Keratinocyte (primary cell): ENCODE results near the gene MED23. TPM values are rescaled to one million over a fixed set of nuclear protein-coding genes. Genes with fewer than 3 reads are reported as not detected.

Source experiments
- DNase-seq: peaks from one replicate; pipeline ENCODE4 v3.0.0-alpha.2; 2011; ENCODE audit warnings: low read depth, missing footprints, low spot score
- FAIRE-seq: peaks from 2 replicates; lab custom pipeline; 2011; peaks lifted over from hg19 to GRCh38; lab: Jason Lieb, UNC
- H2AFZ ChIP-seq: 2 replicates; pipeline ENCODE4 v1.6.0; 2012; ENCODE audit warnings: low read length, control low read depth, inconsistent platforms; ENCODE audit not compliant: control insufficient read depth
- H3K27ac ChIP-seq: 2 replicates; pipeline ENCODE4 v1.5.1; 2011; ENCODE audit warnings: low read length; ENCODE audit not compliant: control insufficient read depth, insufficient read depth
- H3K27me3 ChIP-seq: 3 replicates; pipeline ENCODE4 v1.6.0; 2011; ENCODE audit warnings: low read length; ENCODE audit not compliant: control insufficient read depth, insufficient read depth; ENCODE audit errors: extremely low read depth
- H3K36me3 ChIP-seq, 2 experiments: 2 replicates in 1 of 2; 3 replicates in 1 of 2; pipeline ENCODE4 v1.5.1; 2011; ENCODE audit warnings: low read length in 2 of 2, mild to moderate bottlenecking in 1 of 2; ENCODE audit not compliant: control insufficient read depth in 2 of 2, insufficient read depth in 2 of 2; ENCODE audit errors: extremely low read depth in 1 of 2
- H3K4me1 ChIP-seq: 3 replicates; pipeline ENCODE4 v1.5.1; 2011; ENCODE audit warnings: low read length; ENCODE audit not compliant: control insufficient read depth, insufficient read depth; ENCODE audit errors: extremely low read depth
- H3K4me2 ChIP-seq: 3 replicates; pipeline ENCODE4 v1.6.0; 2011; ENCODE audit warnings: low read depth, low read length; ENCODE audit not compliant: control insufficient read depth, insufficient read depth; ENCODE audit errors: extremely low read depth
- H3K4me3 ChIP-seq, 3 experiments: fragments of 200-600 bp in 1 of 3; sonication (generic) in 1 of 3; 2 replicates in 2 of 3; 3 replicates in 1 of 3; pipeline ENCODE4 v1.5.1; 2011 to 2016; ENCODE audit warnings: low read length in 3 of 3, mild to moderate bottlenecking in 3 of 3, control low read depth in 2 of 3, inconsistent platforms in 1 of 3, low read depth in 1 of 3, mixed read lengths in 1 of 3, mixed run types in 1 of 3, moderate library complexity in 1 of 3; ENCODE audit not compliant: control insufficient read depth in 2 of 3, insufficient read depth in 2 of 3; ENCODE audit errors: extremely low read depth in 1 of 3
- H3K79me2 ChIP-seq: 2 replicates; pipeline ENCODE4 v1.6.0; 2012; ENCODE audit warnings: low read length; ENCODE audit not compliant: control insufficient read depth, insufficient read depth
- H3K9ac ChIP-seq: 3 replicates; pipeline ENCODE4 v1.6.0; 2011; ENCODE audit warnings: low read length; ENCODE audit not compliant: control insufficient read depth, insufficient read depth; ENCODE audit errors: extremely low read depth
- H3K9me1 ChIP-seq: 3 replicates; pipeline ENCODE4 v1.6.0; 2011; ENCODE audit warnings: low read length; ENCODE audit not compliant: control insufficient read depth, insufficient read depth; ENCODE audit errors: extremely low read depth
- H3K9me3 ChIP-seq: 2 replicates; pipeline ENCODE4 v1.5.1; 2012; ENCODE audit warnings: low read depth, low read length; ENCODE audit not compliant: control insufficient read depth
- H4K20me1 ChIP-seq: 3 replicates; pipeline ENCODE4 v1.6.0; 2011; ENCODE audit warnings: low read length; ENCODE audit not compliant: control insufficient read depth, insufficient read depth; ENCODE audit errors: extremely low read depth
- CTCF ChIP-seq, 3 experiments: IDR thresholded peaks in 1 of 3; conservative IDR thresholded peaks in 1 of 3; optimal IDR thresholded peaks in 1 of 3; 2 replicates in 2 of 3; 3 replicates in 1 of 3; pipeline versions ENCODE3 to v1.5.1; 2011; ENCODE audit warnings: low read length in 3 of 3, mild to moderate bottlenecking in 3 of 3, moderate library complexity in 2 of 3, control low read depth in 1 of 3, inconsistent platforms in 1 of 3; ENCODE audit not compliant: insufficient read depth in 2 of 3; ENCODE audit errors: extremely low read depth in 1 of 3
- EZH2 ChIP-seq: IDR thresholded peaks from one replicate; pipeline ENCODE4 v1.6.1; 2012; ENCODE audit warnings: inconsistent platforms, mild to moderate bottlenecking, low read length, moderate library complexity
- dilution Hi-C: fragments of 300-500 bp; cut with MboI; formaldehyde crosslinking; loops from one replicate; pipeline ENCODE4 v1.7.0; 2020; ENCODE audit warnings: low sequenced_read_pairs; ENCODE audit not compliant: extremely low pct_ligation_motif_present
- polyA plus RNA-seq, 5 experiments: library from polyadenylated mRNA; depleted of rRNA in 3 of 5; stranded (reverse) in 3 of 5; stranded (forward) in 1 of 5; unstranded in 1 of 5; fragments of >200 nt; gene quantifications; 1 replicate in 1 of 5; 2 replicates in 3 of 5; 3 replicates in 1 of 5; pipeline versions ENCODE4 v1.2.1 to v1.2.3, GENCODE V29; 2011 to 2012; ENCODE audit warnings: missing spikeins in 2 of 5, low read depth in 1 of 5, low replicate concordance in 1 of 5

The MED23 gene
- polyA plus RNA-seq, 1 donor (not counting 4 experiments of a cell fraction or from before 2014, with no cell fraction given) = 24.9 TPM

- DNase-seq (no peak), FAIRE-seq (no peak)
Measured at GRCh38 chr6:131640576-131640975, 12.5 kb upstream of the MED23 start.

GRCh38 chr6:131640100-131640499, 12.1 kb upstream of the MED23 start:
- TF ChIP-seq EZH2 = no peak
- TF ChIP-seq CTCF (optimal IDR thresholded peaks at IDR 0.05 in 1 of 3, IDR thresholded peaks at IDR 0.05 in 1 of 3, conservative IDR thresholded peaks at IDR 0.05 in 1 of 3; ENCODE audit: extremely low read depth in 1 of 3, insufficient read depth in 2 of 3, low read length in 3 of 3) = no peak
- Histone ChIP-seq H3K27ac (no peak overlapping the region), H2AFZ (no peak overlapping the region), H3K9me1 (no peaks in the 10 kb centered on the region), H3K4me3 (no peak overlapping the region), H3K4me1 (no peaks in the 10 kb centered on the region), H3K79me2 (no peaks in the 10 kb centered on the region), H3K9ac (no peak overlapping the region), H3K27me3 (no peaks in the 10 kb centered on the region), H3K36me3 (no peaks in the 10 kb centered on the region), H3K4me2 (no peak overlapping the region), H4K20me1 (no peaks in the 10 kb centered on the region), H3K9me3 (no peaks in the 10 kb centered on the region)
- dilution Hi-C loops = no loop called here
- no peak for DNase-seq
- FAIRE-seq = no peak

More at GRCh38 chr6:131640576-131640975, 12.5 kb upstream of the MED23 start:
- Histone ChIP-seq H3K9ac (no peak overlapping the region), H3K79me2 (no peaks in the 10 kb centered on the region), H4K20me1 (no peaks in the 10 kb centered on the region), H3K36me3 (no peaks in the 10 kb centered on the region), H3K9me1 (no peaks in the 10 kb centered on the region), H2AFZ (no peak overlapping the region), H3K27me3 (no peaks in the 10 kb centered on the region), H3K9me3 (no peaks in the 10 kb centered on the region), H3K4me1 (no peaks in the 10 kb centered on the region), H3K4me2 (no peak overlapping the region), H3K4me3 (no peak overlapping the region), H3K27ac (no peak overlapping the region)
- TF ChIP-seq EZH2 = no peak
- TF ChIP-seq CTCF (optimal IDR thresholded peaks at IDR 0.05 in 1 of 3, IDR thresholded peaks at IDR 0.05 in 1 of 3, conservative IDR thresholded peaks at IDR 0.05 in 1 of 3; ENCODE audit: extremely low read depth in 1 of 3, insufficient read depth in 2 of 3, low read length in 3 of 3) = no peak
- dilution Hi-C loops = no loop called here
